H1 (cell line): ENCODE results near the gene RBP5. TPM values are rescaled to one million over a fixed set of nuclear protein-coding genes. Genes with fewer than 3 reads are reported as not detected.

Experiments used
- HDAC2 ChIP-seq, 2 experiments: fragments of 300-600 bp in 1 of 2; sonication (generic) in 1 of 2; IDR thresholded peaks; 2 replicates each; pipeline ENCODE4 v1.6.1; 2011 to 2012; ENCODE audit warnings: low read depth in 2 of 2, low read length in 2 of 2, mild to moderate bottlenecking in 2 of 2, moderate library complexity in 2 of 2, borderline replicate concordance in 1 of 2, inconsistent platforms in 1 of 2
- polyA plus RNA-seq, 7 experiments: library from polyadenylated mRNA; depleted of rRNA in 3 of 7; stranded (reverse) in 5 of 7; unstranded in 2 of 7; fragments of >200 nt in 5 of 7; fragments of 200-250 nt in 2 of 7; gene quantifications; 1 replicate in 5 of 7; 2 replicates in 1 of 7; 4 replicates in 1 of 7; pipeline versions ENCODE4 v1.2.1 to v1.2.3, GENCODE V29; 2011 to 2013; ENCODE audit warnings: missing spikeins in 2 of 7, mixed read lengths in 2 of 7
- total RNA-seq: library from RNA; stranded (reverse); fragmentation: NEBNext Ultra II Directional; extraction: Animal tissue kit (Norgen Biotek cat#: 25700); gene quantifications from 2 replicates; pipeline ENCODE4 v1.2.1, GENCODE V29; 2021
- TF ChIP-seq, protein P1 (sequence below): fragments of 300-600 bp; sonication (generic); IDR thresholded peaks from 2 replicates; pipeline ENCODE4 v1.7.1; 2012; ENCODE audit warnings: low read length, moderate library complexity, mild to moderate bottlenecking, inconsistent platforms; ENCODE audit not compliant: insufficient replicate concordance

Gene RBP5
- total and polyA plus RNA-seq, 2 of the 8 experiments (the other 6 are each of a cell fraction or from before 2014, with no cell fraction given): 1.2 to 1.9 TPM

DNA sequence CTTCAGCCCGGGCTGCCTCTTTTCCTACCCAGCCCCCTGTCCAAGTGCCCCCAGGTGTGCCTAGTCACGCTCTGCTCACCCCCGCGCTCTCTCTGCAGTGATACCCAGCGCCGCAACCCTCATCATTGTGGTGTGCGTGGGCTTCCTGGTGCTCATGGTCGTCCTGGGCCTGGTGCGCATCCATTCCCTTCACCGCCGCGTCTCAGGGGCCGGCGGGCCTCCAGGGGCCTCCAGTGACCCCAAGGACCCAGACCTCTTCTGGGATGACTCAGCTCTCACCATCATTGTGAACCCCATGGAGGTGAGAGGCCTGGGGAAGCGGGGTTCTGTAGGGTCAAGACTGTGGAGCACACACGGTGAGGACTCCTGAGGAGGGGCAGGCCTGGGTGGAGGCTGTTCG, 28.7 kb upstream of the RBP5 start (continued):
- TF ChIP-seq, protein P1, sequence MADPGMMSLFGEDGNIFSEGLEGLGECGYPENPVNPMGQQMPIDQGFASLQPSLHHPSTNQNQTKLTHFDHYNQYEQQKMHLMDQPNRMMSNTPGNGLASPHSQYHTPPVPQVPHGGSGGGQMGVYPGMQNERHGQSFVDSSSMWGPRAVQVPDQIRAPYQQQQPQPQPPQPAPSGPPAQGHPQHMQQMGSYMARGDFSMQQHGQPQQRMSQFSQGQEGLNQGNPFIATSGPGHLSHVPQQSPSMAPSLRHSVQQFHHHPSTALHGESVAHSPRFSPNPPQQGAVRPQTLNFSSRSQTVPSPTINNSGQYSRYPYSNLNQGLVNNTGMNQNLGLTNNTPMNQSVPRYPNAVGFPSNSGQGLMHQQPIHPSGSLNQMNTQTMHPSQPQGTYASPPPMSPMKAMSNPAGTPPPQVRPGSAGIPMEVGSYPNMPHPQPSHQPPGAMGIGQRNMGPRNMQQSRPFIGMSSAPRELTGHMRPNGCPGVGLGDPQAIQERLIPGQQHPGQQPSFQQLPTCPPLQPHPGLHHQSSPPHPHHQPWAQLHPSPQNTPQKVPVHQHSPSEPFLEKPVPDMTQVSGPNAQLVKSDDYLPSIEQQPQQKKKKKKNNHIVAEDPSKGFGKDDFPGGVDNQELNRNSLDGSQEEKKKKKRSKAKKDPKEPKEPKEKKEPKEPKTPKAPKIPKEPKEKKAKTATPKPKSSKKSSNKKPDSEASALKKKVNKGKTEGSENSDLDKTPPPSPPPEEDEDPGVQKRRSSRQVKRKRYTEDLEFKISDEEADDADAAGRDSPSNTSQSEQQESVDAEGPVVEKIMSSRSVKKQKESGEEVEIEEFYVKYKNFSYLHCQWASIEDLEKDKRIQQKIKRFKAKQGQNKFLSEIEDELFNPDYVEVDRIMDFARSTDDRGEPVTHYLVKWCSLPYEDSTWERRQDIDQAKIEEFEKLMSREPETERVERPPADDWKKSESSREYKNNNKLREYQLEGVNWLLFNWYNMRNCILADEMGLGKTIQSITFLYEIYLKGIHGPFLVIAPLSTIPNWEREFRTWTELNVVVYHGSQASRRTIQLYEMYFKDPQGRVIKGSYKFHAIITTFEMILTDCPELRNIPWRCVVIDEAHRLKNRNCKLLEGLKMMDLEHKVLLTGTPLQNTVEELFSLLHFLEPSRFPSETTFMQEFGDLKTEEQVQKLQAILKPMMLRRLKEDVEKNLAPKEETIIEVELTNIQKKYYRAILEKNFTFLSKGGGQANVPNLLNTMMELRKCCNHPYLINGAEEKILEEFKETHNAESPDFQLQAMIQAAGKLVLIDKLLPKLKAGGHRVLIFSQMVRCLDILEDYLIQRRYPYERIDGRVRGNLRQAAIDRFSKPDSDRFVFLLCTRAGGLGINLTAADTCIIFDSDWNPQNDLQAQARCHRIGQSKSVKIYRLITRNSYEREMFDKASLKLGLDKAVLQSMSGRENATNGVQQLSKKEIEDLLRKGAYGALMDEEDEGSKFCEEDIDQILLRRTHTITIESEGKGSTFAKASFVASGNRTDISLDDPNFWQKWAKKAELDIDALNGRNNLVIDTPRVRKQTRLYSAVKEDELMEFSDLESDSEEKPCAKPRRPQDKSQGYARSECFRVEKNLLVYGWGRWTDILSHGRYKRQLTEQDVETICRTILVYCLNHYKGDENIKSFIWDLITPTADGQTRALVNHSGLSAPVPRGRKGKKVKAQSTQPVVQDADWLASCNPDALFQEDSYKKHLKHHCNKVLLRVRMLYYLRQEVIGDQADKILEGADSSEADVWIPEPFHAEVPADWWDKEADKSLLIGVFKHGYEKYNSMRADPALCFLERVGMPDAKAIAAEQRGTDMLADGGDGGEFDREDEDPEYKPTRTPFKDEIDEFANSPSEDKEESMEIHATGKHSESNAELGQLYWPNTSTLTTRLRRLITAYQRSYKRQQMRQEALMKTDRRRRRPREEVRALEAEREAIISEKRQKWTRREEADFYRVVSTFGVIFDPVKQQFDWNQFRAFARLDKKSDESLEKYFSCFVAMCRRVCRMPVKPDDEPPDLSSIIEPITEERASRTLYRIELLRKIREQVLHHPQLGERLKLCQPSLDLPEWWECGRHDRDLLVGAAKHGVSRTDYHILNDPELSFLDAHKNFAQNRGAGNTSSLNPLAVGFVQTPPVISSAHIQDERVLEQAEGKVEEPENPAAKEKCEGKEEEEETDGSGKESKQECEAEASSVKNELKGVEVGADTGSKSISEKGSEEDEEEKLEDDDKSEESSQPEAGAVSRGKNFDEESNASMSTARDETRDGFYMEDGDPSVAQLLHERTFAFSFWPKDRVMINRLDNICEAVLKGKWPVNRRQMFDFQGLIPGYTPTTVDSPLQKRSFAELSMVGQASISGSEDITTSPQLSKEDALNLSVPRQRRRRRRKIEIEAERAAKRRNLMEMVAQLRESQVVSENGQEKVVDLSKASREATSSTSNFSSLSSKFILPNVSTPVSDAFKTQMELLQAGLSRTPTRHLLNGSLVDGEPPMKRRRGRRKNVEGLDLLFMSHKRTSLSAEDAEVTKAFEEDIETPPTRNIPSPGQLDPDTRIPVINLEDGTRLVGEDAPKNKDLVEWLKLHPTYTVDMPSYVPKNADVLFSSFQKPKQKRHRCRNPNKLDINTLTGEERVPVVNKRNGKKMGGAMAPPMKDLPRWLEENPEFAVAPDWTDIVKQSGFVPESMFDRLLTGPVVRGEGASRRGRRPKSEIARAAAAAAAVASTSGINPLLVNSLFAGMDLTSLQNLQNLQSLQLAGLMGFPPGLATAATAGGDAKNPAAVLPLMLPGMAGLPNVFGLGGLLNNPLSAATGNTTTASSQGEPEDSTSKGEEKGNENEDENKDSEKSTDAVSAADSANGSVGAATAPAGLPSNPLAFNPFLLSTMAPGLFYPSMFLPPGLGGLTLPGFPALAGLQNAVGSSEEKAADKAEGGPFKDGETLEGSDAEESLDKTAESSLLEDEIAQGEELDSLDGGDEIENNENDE: no peak
- TF ChIP-seq HDAC2 (IDR thresholded peaks at IDR 0.05; ENCODE audit: borderline replicate concordance in 1 of 2, low read depth in 2 of 2, low read length in 2 of 2): no peak
